ENCODE measurements around the gene PDE6B.
"Not testable (repeated sequence)": the region's sequence is repeated elsewhere in the genome, so short reads cannot be mapped to it uniquely, and the experiment has no call there.

PDE6B gene

DNA sequence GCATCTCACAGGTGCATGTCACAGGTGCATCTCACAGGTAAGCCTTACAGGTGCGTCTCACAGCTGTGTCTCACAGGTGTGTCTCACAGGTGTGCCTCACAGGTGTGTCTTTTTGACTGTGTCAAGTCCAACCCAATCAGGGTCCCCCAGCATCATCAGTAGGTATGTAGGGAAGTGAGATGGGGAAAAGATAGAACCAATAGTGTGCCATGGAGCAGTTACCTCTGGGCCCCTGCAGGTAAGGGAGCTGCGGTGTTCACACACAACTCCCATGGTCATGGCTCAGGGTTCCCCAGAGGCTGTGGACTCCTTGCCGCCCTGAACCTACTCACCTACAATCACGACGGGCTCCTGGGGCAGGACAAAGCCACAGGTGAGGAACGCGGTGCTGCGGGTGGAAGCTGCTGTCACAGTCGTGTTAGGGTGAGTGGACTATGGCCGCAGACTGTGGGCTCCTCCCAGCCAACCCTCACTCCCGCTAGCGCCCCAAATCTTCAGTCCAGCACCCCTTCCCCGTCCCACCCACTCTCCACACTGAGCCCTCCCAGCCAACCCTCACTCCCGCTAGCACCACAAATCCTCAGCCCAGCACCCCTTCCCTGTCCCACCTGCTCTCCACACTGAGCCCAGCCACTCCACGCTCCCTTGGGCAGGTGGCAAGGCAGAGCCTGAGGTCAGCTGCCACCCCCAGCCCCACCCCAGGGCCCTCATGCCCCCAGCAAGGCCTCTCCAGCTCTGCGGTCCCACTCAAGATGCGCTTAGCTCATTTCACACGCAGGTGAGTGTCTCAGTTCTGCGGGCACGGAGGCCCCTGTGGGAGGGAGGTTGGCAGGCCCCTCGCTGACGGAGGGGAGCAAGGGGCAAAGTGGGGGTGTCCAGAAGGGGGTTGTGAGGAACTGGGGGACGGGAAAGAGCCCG is 2.1 kb upstream of the PDE6B start:
- DNase-seq = no peak

DNA sequence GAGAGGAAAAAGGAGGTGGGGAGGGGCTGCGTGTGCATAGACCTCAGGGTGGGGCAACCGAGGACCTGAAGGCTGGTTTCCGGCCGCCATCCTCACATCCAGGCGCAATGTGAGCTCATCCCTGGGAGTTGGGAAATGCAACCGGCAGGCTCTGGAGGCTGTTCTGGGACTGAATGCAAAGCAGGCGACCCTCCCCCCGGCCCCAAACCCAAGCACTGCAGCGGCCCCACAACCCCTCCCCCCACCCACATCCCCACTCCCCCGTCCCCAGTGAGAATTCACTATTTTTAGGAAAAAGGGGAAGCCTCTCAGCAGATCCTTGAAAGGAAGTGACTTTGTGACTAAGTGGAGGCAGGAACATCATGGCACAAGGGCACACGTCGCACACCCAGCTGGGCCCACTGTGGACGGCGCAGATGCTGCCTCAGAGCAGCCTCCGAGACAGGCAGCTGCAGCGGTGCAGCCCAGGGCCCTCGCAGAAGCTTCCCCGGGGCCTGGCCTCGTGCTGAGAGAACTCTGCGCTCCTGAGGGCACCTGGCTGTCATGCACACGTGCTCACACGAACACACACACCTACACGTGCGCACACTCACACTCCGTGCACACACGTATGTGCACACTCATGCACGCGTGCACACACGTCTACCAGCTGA is 1.3 kb upstream of the PDE6B start:
- no peak for DNase-seq

DNA sequence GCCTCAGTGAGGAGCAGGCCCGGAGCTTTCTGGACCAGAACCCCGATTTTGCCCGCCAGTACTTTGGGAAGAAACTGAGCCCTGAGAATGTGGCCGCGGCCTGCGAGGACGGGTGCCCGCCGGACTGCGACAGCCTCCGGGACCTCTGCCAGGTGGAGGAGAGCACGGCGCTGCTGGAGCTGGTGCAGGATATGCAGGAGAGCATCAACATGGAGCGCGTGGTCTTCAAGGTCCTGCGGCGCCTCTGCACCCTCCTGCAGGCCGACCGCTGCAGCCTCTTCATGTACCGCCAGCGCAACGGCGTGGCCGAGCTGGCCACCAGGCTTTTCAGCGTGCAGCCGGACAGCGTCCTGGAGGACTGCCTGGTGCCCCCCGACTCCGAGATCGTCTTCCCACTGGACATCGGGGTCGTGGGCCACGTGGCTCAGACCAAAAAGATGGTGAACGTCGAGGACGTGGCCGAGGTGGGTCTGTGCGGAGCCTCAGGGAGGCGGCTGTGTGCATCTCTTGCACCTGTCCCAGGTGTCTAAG is 323 bp downstream of the PDE6B start:
- DNase-seq = no peak

DNA sequence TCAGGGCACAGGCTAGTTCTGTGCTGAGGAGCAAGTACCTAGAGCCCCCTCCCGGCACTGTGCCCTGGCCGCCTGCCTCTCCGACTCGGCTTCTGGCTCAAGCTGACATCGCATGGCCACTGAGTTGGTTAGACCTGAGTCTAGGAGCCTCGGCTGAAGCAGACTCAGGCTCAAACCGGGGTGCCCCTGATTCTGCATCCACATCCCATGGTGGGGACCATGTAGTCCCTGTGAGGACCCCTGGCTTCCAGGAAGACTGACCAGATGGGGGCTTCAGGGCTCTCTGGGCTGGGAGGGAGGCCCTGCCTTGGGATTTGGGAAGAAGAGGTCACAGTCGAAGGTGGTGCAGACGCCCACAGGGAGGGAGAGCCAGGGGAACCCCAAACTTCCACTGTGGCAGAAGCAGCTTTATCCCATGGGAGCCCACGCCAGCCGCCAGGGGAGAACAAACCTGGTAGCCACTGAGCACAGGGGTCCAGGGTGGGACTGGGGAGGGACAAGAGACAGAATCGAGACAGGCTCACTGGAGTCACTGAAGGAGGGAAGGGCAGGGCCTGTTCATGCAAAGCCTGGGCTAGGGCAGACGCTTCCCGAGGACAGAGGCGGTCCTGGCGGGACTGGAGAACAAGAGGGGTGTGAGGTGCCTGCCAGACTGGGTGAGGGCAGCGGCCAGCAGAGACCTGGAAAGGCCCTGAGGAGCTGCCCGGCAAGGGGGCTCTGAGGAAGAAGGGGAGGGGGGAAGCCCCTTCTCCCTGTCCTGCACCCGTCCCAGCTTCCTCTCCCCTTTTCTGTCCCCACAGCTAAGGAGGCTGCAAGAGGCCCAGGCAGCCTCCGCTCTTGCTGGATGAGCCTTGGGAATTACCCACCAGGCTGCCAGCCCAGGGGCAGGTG is 1.1 kb downstream of the PDE6B start:
- no peak for DNase-seq

DNA sequence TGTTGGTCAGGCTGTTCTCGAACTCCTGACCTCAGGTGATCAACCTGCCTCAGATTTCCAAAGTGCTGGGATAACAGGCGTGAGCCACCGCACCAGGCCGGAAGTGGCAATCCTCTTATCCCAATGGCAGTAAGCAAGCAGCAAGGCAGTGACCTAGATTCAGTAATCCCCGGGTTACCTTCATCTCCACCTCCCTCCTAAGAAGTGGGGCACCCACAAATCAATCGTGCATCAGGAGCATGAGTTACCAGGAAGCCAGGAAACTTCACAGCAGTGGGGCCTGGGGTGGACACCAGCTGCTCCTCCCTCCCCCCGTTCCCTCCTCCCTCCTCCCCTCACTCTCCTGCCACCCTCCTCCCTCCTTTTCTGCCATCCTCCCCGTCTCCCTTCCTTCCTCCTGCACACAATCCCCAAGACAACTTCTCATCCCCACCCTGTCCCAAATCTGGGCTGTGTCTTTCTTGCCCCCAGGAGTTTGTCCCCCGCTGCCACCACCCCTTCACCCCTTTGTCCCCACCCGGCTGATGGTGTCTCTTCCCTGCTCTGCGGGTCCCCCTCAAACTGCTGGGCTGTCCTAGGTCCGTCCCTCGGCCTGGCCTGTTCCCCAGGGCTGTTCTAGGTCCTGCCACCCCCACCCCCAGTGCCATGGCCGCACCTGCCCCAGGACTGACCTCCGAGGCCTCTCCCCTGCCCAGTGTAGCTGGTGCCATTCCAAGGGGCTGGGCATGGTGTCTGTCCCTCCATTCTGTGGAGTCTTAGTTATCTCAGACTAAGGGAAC is 2.2 kb downstream of the PDE6B start:
- no peak for DNase-seq

DNA sequence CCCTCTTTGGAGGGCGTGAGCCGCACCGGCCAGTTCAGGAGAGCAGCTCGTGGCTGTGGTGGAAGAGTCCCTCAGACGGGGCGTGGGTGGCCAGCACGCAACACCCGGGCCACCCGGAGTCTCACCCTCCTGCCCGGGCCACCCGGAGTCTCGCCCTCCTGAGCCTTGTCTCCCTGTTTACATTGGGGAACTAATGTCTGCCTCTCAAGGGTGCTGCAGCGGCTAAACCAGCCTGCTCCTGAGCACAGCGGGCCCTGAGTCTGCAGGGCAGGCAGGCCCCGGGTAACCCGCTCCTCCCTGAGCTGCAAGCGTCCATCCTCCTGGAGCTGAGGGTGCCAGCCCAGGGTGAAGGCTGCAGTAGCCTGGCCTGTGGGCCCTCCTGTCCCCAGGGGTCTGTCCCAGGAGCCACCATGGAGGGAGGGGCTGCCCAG is 3.0 kb downstream of the PDE6B start:
- no peak for DNase-seq

DNA sequence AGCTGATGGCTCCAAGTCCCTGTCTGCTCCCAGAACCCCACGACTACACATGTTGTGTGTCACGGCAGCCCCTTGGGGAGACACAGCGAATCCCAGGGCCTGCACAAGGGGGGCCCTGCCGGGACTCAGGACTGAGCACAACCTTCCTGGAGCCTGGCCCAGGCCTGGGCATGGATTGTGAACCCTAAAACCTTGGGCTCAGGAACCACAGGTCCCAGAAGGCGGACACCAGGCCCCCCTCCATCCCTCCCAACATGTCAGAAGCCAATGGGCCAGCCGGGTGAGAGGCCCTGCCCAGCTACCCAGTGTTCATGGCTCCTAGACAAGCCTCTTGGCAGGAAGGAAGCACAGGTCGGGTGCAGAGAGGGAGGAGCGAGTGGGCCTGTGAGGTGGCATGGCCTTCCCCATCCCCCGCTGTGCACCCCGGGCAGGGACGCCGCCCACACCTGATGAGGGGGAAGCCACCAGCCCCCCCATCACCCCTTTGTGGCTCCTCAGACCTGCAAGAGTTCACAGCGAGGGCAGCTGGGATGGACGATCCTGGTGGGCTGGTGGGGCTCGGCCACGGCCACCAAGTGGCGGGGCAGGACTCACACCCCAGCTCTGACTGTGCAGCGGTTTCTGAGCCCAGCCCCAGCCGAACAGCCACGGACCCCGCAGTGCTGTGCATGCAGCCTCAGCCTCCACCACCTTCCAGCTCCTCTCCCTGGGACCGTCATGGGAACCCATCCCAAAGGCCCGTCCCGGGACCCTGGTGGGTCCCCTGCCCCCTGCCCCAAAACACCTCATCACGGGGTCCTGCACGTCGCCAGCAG is 3.7 kb downstream of the PDE6B start:
- DNase-seq = no peak

DNA sequence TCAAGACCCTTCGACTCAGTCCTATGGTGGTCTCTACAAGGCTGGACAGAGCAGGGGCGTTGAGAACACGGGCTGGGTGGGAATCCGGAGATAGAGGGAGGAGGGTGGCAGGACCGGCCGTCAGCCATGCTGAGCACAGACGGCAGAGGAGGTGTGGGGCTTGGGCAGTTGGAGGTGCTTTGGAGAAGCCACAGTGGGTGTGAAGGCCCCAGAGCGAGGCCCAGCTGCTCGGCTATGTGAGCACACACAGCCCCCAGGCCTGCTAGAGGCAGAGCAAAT is 4.2 kb downstream of the PDE6B start:
- no peak for DNase-seq

DNA sequence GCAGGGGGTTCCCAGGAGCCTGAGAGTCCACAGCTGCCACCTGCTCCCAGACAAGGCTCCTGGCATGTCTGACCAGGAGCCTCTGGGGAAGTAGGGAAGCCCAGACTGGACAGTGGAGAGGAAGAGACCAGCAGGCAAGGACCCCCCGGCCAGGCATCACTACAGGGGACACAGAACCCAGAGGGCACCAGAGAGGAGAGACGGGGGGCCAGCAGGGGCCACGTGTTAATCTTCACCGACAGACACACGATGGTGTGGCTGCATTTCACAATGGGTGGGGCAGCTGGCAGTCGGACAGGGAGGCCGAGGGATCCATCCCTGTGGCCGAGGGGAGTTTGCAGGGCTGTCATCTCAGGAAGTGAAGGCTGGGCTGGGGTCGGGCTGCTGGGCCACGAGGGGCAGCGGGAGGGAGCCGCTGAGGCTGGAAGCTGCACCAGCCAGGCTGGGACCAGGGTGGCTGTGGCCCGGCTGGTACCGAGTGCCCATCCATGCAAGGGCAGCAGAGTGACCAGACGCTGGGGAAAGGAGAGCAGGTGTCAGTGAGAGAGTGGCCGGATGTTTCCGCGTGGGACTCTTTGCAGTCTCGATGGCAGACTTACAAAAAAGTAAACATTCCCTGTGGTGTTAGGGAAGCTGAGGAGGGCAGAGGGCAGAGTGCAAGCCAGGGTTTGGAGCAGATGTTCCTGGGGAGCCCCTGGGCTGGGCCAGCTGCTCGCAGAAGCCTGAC is 4.7 kb downstream of the PDE6B start:
- no peak for DNase-seq

DNA sequence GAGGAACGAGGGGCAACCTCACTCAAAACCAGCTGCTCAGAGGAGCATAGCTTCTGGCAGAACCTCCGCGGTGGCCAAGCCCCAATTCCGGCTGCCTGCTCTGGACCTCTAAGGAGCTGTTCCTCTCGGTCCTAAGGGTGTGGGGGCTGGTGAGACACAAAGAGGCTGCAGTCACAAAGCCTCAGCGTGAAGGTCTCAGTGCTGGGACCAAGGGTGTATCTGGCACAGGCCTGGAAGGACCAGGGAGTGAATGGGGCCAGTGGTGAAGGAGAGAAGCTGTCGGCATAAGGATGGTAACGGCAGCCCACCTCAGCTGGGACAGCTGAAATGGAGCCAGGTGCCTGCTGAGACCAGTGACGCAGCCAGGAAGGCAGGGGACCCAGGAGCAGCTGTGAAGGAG is 5.3 kb downstream of the PDE6B start:
- DNase-seq = no peak

DNA sequence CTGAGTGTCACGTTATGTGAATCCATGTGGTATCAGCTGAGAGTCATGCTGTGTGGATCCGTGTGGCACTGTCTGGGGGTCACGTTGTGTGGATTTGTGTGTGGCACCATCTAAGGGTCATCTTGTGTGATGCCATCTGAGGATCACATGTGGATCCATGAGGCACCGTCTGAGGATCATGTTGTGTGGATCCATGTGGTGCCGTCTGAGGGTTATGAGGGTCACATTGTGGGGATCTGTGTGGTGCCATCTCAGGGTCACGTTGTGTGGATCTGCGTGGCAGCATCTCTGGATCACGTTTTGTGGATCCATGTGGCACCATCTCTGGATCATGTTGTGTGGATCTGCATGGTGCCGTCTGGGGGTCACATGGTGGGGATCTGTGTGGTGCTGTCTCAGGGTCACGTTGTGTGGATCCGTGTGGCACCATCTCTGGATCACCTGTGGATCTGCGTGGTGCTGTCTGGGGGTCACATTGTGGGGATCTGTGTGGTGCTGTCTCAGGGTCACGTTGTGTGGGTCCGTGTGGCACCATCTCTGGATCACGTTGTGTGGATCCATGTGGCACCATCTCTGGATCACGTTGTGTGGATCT is 6.9 kb downstream of the PDE6B start:
- DNase-seq = no peak

DNA sequence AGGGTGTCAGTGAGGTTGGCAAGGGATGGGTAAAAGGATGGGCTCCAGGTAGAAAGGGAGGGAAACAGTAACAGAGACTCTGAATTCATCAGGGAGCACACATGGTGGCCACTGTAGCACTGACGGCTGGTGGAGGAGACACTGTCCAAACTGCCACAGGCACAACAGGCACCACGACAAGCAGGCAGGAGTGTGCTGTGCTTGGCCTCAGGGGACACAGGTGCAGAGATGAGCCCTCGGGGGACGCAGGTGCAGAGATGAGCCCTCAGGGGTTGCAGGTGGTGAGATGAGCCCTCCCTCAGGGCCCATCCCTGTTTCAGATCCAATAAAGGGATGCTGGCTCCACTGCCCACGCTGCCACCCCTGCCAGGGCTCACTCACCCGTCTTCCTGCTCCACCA is 7.6 kb downstream of the PDE6B start:
- no peak for DNase-seq

DNA sequence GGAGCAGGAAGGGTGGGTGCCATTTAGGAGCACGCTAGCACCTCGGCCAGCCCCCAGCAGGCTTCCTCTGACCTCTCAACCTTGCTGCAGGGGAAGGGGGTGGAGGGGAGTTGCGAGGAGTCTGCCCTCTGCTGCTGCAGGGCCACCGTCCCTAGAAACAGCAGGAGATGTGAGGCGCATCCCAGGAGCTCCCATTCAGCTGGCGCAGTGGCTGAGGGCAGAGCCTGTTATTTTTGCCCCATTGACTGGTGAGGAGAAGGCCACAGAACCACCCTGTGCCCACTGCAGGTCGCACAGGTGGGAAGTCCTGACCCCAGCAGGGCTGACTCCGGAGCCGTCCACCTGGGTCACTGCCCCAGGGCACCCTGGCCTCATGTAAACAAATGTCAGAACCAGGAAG is 8.0 kb downstream of the PDE6B start:
- DNase-seq = no peak

DNA sequence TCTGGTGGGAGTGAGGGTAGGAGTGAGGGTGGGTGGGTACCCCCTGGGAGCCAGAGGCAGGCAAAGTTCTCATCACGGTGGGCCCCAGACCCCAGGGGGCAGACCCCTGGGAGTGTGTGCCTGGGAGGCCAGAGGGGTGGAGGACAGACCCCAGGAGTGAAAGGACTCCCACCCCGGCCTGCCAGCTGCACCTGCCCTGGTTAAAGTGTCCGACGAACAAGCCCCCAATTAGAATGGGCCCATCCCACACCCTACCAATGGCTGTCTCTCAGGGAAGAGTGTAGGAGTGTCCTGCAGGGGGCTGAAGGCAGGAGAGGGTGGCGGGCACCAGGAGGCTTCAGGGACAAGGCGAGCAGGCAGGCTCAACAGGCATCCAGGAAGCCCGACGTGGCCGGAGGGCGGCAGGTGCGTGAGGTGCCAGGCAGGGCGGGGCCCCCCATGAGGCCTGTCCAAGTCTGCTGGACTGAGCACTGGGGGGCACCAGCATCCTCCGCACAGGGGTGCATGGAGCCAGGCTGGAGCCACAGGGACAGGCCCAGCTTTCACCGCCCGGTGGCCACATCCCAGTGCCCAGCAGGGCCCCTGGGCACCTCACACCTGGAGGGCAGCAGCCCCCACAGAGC is 8.7 kb downstream of the PDE6B start:
- DNase-seq = no peak

DNA sequence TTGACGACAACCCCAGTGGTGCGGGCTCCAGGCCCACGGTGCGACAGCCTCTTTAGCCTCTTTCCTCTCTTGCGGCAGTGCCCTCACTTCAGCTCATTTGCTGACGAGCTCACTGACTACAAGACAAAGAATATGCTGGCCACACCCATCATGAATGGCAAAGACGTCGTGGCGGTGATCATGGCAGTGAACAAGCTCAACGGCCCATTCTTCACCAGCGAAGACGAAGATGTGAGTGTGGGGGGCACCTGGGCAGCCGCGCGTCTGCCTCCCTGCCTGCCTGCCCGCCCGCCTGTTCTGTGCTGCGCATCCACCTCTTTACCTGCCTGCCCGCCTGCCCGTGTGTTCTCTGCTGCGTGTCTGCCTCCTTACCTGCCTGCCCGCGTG is 9.2 kb downstream of the PDE6B start:
- DNase-seq = no peak

DNA sequence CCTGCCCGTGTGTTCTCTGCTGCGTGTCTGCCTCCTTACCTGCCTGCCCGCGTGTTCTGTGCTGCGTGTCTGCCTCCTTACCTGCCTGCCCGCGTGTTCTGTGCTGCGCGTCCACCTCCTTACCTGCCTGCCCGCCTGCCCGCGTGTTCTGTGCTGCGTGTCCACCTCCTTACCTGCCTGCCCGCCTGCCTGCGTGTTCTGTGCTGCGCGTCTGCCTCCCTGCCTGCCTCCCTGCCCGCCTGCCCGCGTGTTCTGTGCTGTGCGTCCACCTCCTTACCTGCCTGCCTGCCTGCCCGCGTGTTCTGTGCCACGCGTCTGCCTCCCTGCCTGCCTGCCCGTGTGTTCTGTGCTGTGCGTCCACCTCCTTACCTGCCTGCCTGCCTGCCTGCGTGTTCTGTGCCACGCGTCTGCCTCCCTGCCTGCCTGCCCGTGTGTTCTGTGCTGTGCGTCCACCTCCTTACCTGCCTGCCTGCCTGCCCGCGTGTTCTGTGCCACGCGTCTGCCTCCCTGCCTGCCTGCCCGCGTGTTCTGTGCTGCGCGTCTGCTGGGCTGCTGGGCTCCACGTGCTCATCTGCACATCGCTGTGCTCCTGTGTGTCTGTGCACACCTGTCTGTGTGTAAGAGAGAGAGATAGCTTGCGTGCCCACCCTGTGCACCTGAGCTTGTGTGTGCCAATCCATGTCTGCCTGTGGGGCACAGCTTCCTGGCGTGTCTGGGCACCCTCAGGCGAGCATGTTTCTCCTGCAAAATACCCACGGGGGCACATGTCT is 9.9 kb downstream of the PDE6B start:
- not testable (repeated sequence) for DNase-seq

DNA sequence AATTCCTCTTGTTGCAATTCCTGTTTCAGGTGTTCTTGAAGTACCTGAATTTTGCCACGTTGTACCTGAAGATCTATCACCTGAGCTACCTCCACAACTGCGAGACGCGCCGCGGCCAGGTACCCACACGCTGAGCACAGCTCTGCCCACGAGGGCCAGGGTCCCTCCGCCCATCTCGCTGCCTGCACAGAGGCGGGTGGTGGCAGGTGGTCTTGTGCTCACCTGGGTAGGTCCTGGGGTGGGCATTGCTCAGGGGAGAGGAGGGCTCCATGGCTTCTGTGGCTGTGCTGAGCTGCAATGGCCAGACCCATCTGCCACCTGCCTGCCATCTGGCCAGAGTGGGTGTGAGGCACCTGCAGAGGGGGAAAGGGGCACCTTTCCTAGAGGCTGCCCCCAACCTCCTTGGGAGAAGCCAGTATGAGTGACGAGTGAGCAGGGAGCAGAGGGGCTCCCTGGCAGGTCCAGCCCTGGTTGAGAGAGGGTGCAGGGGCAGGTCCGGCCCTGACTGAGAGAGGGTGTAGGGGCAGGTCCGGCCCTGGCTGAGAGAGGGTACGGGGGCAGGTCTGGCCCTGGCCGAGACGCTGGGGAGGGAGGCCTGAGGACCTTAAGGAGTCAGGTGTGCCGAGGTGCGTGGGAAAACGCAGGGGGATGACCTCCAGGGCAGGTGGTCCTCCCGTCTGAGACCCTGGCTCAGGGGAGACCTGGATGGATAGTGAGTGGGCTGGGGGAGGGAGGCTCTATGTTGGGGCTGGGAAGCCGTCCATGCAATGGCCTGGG is 10.7 kb downstream of the PDE6B start:
- DNase-seq = no peak

DNA sequence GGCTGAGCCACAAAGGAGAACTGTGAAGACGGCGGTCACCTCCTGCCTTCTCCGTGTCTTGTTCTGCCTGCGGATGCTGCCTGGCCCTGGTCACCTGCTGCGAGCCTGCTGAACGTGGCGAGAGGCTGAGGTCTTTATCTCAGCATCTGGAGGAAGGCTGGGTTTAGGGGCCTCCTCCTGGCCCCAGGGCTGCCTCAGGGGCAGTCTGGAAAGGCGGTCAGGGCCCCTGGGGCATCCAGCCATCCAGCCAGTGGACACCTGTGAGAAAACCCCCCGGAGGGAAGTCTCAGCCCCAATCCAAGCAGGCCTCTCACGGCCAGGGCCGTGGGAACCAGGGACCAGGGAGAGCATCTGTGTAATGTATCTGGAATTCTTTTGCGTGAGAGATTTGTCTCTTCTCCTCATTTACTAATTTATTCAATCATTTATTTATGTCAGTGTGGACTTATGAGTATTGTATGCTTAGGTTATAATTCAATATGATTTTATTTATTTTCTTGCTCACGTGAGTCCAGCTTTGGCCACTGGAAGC is 11.3 kb downstream of the PDE6B start:
- DNase-seq = no peak
